Activated B cell treated with CpG ODN at 0.5 μM for 24 hours (primary cell): ENCODE results near the gene SDHB. TPM values are rescaled to one million over a fixed set of nuclear protein-coding genes. Genes with fewer than 3 reads are reported as not detected.
A peak's percentile ranks its signal among the peaks of the same experiment; 100 is the strongest.

ENCODE experiments used
- ATAC-seq: fragments of 200-7000 bp; cut with Tn5 transposase; one replicate; pipeline ENCODE4 v1.10.0; 2021; ENCODE audit warnings: low read depth, mild to moderate bottlenecking, moderate library complexity
- CTCF ChIA-PET: fragments of 350-600 bp; sonication (Branson Sonifier 250); formaldehyde crosslinking; loops from one replicate; lab custom pipeline; 2021; ENCODE audit warnings: antibody characterized with exemption; lab: Charles Lee
- POLR2A ChIA-PET: fragments of 350-600 bp; sonication (Branson Sonifier 250); formaldehyde crosslinking; loops from one replicate; lab custom pipeline; 2021; ENCODE audit warnings: antibody characterized with exemption; lab: Charles Lee
- DNase-seq: peaks from one replicate; pipeline ENCODE4 v3.0.0; 2022
- H3K27ac Mint-ChIP-seq: one replicate; pipeline ENCODE4 v1.8.0; 2020; ENCODE audit warnings: mixed read lengths
- H3K27me3 Mint-ChIP-seq: one replicate; pipeline ENCODE4 v1.8.0; 2021; ENCODE audit warnings: mixed read lengths
- H3K36me3 Mint-ChIP-seq: one replicate; pipeline ENCODE4 v1.8.0; 2021; ENCODE audit warnings: low read depth, mixed read lengths
- H3K4me1 Mint-ChIP-seq: one replicate; pipeline ENCODE4 v1.8.0; 2021; ENCODE audit warnings: mixed read lengths
- H3K4me3 Mint-ChIP-seq: one replicate; pipeline ENCODE4 v1.8.0; 2020; ENCODE audit warnings: mild to moderate bottlenecking, mixed read lengths
- H3K9me3 Mint-ChIP-seq: one replicate; pipeline ENCODE4 v1.8.0; 2020; ENCODE audit warnings: mixed read lengths
- CTCF ChIP-seq: fragments of 200-600 bp; IDR thresholded peaks from one replicate; pipeline ENCODE4 v1.8.0; 2022; ENCODE audit warnings: antibody characterized with exemption, mild to moderate bottlenecking
- intact Hi-C: fragments of 100-400 bp; cut with micrococcal nuclease; formaldehyde crosslinking; loops from one replicate; pipeline ENCODE4 v1.15.1; 2024
- total RNA-seq: library from RNA; stranded (reverse); gene quantifications from 2 replicates; pipeline ENCODE4 v1.2.3, GENCODE V29; 2022

Gene SDHB
- total RNA-seq, 1 donor from 2014 or later: 70.7 TPM

- Mint-ChIP-seq H3K4me1 (peaks cover 28% of the 10 kb centered on the region), H3K27ac (no peak overlapping the region), H3K27me3 (no peaks in the 10 kb centered on the region), H3K9me3 (no peaks in the 10 kb centered on the region), H3K4me3 (peak overlapping the region; percentile 99), H3K36me3 (peaks cover 28% of the 10 kb centered on the region)
- no peak for TF ChIP-seq CTCF
- ChIA-PET CTCF (no interaction called here), POLR2A (interaction anchor here (1.0 kb wide), 1 partner anchor 408 kb away, joined by 3 read pairs; no protein-coding TSS in a partner anchor)
- intact Hi-C loops: loop anchor here (2.0 to 10.0 kb wide), 3 partner anchors 138 to 1528 kb away; partner anchors contain the start of genes CASP9, DNAJC16 and SZRD1
- no peak for DNase-seq
- no peak for ATAC-seq
These were observed 1.2 kb downstream of the SDHB start for GRCh38 chr1:17052641-17053040.

- intact Hi-C loops: loop anchor here (2.0 to 10.0 kb wide), 3 partner anchors 137 to 1527 kb away; partner anchors contain the start of genes CASP9, DNAJC16 and SZRD1
- Mint-ChIP-seq H3K36me3 (peaks cover 28% of the 10 kb centered on the region), H3K4me3 (no peak overlapping the region), H3K4me1 (peaks cover 28% of the 10 kb centered on the region), H3K27ac (no peak overlapping the region), H3K9me3 (no peaks in the 10 kb centered on the region), H3K27me3 (no peaks in the 10 kb centered on the region)
- DNase-seq (no peak), ATAC-seq (no peak)
- POLR2A ChIA-PET: interaction anchor here (0.5 to 1.0 kb wide), 2 partner anchors 408 to 544 kb away, joined by 3 read pairs; no protein-coding TSS in a partner anchor
- no peak for TF ChIP-seq CTCF
- CTCF ChIA-PET: no interaction called here
These were observed 1.8 kb downstream of the SDHB start for GRCh38 chr1:17052038-17052437.

GRCh38 chr1:17047924-17048323 lies 5.9 kb downstream of the SDHB start:
- Mint-ChIP-seq H3K9me3 (no peaks in the 10 kb centered on the region), H3K27me3 (no peaks in the 10 kb centered on the region), H3K27ac (no peak overlapping the region), H3K4me1 (peaks cover 30% of the 10 kb centered on the region), H3K36me3 (peaks cover 45% of the 10 kb centered on the region), H3K4me3 (no peak overlapping the region)
- intact Hi-C loops: no loop called here
- ATAC-seq (no peak), DNase-seq (no peak)
- TF ChIP-seq CTCF: no peak
- CTCF ChIA-PET: interaction anchor here (2.2 to 2.4 kb wide), 2 partner anchors 87 to 96 kb away, joined by 7 to 10 read pairs; no protein-coding TSS in a partner anchor
- POLR2A ChIA-PET: interaction anchor here (0.7 kb wide), 1 partner anchor 140 kb away, joined by 9 read pairs; no protein-coding TSS in a partner anchor

- Mint-ChIP-seq H3K36me3 (peaks cover 56% of the 10 kb centered on the region), H3K4me1 (peaks cover 21% of the 10 kb centered on the region), H3K4me3 (no peak overlapping the region), H3K27me3 (no peaks in the 10 kb centered on the region), H3K9me3 (no peaks in the 10 kb centered on the region), H3K27ac (no peak overlapping the region)
- CTCF ChIA-PET: interaction anchor here (0.8 to 1.8 kb wide), 9 partner anchors 23 to 437 kb away, joined by 3 to 13 read pairs (median 5); no protein-coding TSS in a partner anchor
- ATAC-seq (no peak), DNase-seq (no peak)
- no peak for TF ChIP-seq CTCF
- intact Hi-C loops: loop anchor here (1.0 kb wide), 1 partner anchor 95 kb away; no protein-coding TSS in a partner anchor
- POLR2A ChIA-PET: interaction anchor here (0.5 to 1.6 kb wide), 3 partner anchors 150 to 1212 kb away, joined by 3 to 5 read pairs (median 4); no protein-coding TSS in a partner anchor
These were observed 7.5 kb downstream of the SDHB start for GRCh38 chr1:17046334-17046657.

GRCh38 chr1:17045634-17046333 lies 8.0 kb downstream of the SDHB start:
- ChIA-PET CTCF (interaction anchor here (0.8 to 1.8 kb wide), 10 partner anchors 23 to 436 kb away, joined by 3 to 13 read pairs (median 5); no protein-coding TSS in a partner anchor), POLR2A (interaction anchor here (0.5 to 1.6 kb wide), 3 partner anchors 149 to 1212 kb away, joined by 3 to 5 read pairs (median 4); no protein-coding TSS in a partner anchor)
- intact Hi-C loops: loop anchor here (1.0 kb wide), 1 partner anchor 94 kb away; no protein-coding TSS in a partner anchor
- ATAC-seq (peak; percentile 71), DNase-seq (no peak)
- Mint-ChIP-seq H3K36me3 (peaks cover 53% of the 10 kb centered on the region), H3K27ac (peak overlapping the region; percentile 77), H3K4me3 (peak overlapping the region; percentile 78), H3K9me3 (no peaks in the 10 kb centered on the region), H3K27me3 (no peaks in the 10 kb centered on the region), H3K4me1 (peaks cover 18% of the 10 kb centered on the region)
- no peak for TF ChIP-seq CTCF
